GM21723 (cell line): Measurements from ENCODE around the gene TARDBP.
A peak's percentile ranks its signal among the peaks of the same experiment; 100 is the strongest.
"Not testable (repeated sequence)": the region's sequence is repeated elsewhere in the genome, so short reads cannot be mapped to it uniquely, and the experiment has no call there.

Experiments
- ATAC-seq: cut with Tn5 transposase; IDR thresholded peaks from one replicate; pipeline ENCODE4 v1.9.1; 2021; ENCODE audit warnings: mild to moderate bottlenecking, moderate library complexity; ENCODE audit not compliant: unreplicated experiment

The TARDBP gene

DNA sequence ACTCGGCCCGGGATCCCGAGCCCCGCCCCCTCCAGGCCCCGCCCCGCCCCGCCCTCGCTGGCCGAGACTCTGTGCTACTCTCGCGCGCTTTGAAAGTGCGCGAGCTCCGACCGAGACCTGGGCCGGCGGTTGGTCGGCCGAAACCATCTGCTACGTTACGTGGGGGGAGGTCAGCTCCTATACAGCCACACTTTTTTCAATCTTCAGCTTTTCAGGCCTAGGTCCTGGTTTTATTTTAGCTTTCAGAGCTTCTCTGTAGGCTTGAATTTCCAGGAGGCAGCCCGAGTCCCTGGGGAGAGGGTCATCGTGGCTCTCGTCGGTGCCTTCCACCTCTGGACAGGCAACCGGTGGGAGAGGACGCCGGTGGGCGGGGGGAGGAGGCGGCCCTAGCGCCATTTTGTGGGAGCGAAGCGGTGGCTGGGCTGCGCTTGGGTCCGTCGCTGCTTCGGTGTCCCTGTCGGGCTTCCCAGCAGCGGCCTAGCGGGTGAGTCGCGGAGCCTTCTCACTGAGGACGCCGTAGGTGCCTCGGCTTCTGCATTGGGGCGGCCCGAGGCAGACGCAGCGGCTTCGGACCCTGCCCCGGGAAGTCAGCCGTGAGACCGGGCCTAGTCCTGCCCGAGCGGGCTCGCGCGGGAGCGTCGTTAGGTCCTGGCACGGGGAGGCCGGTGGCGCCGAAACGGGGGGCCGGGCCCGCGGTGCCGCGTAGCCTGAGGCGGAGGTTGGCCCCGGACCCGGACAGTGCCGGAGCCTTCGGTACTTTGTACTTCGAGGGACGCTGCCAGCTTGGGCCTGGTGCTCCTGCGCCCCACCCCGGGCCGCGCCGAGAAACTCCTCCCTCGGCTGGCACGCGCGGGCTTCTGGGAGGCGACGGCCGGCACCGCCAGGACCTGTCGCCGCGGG, at the start of gene TARDBP:
TSS of gene TARDBP (plus strand) at position 395 of the 900 bp plus-strand sequence. CDS start 1,074 bp downstream, outside the sequence.
- ATAC-seq, result peak; percentile 88

DNA sequence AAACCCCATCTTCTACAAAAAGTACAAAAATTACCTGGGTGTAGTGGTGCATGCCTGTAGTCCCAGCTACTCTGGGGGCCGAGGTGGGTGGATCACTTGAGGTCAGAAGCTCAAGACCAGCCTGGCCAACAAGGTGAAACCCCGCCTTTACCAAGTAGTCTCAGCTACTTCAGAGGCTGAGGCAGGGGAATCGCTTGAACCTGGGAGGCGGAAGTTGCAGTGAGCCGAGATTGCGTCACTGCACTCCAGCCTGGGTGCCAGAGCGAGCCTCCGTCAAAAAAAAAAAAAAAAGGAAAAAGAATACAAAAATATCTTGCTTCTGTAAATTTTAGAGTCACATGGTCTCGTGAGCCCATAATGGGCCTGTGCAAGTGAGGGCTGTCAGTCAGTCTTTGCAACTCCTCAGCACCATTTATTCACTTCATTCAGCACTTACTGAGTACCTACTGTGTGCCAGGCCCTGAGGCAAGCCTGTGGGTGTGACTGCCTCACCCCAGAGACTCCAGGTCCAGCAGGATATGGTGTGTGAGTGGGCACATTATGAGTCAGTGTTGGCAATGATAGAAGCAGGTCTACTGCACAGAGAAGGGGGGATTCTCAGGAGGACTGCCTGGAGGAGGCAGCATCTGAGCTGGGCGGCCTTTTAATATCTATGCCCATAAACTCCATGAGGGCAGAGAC, 46.8 kb upstream of the TARDBP start:
- peak; percentile 51 for ATAC-seq

DNA sequence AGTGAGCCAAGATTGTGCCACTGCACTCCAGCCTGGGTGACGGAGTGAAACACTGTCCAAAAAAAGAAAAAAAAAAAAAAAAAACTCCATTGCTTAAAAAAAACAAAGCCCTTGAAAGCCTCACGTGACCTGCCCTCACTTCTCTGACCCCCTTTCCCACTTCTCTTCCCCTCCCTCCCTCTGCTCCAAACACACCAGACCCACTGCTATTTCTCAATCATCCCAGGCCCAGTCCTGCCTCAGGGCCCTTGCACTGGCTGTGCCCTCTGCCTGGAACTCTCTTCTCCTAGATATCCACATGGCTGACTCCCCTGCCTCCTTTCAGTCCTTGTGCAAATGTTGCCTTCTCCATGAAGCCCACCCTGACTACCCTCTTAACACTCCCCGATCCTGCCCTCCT, 45.4 kb upstream of the TARDBP start:
- ATAC-seq, result no peak

DNA sequence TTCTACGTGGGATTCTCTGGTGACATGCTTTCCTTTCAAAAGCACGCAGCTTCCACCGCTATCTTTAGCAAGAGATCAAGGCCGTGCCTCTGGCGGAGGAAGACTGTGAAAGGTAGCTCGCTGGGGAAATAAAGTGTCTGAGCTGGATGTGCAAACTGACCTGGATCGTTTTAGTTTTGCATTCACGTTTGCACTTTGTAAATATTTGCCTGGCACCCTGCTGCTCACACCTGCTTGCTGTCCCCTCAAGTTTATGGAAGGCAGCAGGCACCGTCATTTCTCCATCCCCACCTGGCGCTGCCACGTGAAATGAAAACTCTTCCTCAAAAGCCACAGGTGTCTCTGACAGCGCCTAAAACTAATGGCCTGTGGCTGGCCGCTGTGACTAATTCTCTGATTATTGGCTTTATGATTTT, 44.0 kb upstream of the TARDBP start:
- no peak for ATAC-seq

DNA sequence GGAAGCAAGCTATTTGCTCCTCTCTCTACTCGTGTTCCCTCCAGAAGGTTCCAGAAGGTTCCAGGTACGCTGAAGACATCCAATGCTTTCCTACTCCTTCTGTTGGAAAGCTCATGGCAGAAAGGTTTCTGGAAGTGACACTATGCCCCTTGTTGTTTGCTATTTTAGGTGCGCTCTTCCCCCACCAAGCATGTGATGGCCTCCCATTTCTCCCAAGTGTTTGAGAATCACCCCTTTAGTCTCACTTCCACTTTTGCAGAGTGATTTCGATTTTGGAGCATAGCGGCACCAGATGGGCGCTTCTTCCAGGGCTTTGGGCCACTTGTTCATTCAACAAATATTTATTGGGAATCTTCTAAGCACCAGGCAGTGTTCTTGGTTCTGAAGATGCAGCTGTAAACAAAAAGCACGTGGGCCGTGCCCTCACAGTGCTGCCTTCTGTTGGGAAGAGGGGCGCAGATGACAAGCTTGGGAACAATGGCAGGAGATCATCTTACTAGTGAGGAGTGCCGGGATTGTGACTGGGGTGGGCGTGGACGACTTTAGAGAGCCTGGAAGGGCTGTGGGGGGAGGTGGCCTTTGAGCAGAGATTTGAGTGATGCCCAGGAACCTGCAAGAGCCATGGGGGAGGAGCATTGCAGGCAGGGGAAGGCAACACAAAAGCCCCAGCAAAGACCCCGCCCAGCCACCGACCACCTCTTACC, 43.0 kb upstream of the TARDBP start:
- ATAC-seq, result no peak

DNA sequence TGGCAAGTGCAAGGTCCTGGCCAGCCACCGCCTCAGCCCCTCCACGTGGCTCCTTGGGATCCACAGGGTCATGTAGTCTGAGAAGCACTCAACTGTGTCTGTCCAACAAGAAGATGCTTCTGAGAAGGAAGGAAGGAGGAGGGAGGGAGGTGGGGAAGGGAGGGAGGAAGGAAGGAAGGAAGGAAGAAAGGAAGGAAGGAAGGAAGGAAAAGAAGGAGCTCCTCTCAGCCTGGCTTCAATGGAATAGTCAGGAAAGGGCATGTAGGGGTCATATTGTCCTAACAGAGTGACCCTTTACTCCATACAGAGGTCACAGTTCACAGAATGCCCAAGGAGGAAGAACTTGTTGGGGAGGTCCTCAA, 42.5 kb upstream of the TARDBP start:
- ATAC-seq, result no peak

DNA sequence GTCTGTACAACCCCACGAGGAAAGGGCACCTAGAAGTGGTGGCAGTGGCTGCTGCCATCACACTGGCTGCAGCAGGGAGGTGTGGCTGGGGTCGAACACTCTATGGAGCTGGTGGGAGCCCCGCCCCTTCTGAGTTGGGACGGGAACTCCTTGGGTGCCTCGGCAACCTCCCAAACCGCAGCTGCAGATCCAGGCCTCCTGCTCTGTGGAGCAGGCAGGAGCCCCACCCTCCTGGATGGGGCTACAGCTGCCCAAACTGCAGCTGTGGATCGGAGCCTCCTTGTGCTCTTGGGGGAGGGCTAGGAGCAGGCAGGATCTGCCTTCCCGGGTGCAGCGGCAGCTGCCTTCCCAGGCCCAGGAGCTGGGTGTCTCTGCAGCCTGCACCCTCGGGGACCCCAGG, 38.9 kb upstream of the TARDBP start:
- ATAC-seq, result no peak

DNA sequence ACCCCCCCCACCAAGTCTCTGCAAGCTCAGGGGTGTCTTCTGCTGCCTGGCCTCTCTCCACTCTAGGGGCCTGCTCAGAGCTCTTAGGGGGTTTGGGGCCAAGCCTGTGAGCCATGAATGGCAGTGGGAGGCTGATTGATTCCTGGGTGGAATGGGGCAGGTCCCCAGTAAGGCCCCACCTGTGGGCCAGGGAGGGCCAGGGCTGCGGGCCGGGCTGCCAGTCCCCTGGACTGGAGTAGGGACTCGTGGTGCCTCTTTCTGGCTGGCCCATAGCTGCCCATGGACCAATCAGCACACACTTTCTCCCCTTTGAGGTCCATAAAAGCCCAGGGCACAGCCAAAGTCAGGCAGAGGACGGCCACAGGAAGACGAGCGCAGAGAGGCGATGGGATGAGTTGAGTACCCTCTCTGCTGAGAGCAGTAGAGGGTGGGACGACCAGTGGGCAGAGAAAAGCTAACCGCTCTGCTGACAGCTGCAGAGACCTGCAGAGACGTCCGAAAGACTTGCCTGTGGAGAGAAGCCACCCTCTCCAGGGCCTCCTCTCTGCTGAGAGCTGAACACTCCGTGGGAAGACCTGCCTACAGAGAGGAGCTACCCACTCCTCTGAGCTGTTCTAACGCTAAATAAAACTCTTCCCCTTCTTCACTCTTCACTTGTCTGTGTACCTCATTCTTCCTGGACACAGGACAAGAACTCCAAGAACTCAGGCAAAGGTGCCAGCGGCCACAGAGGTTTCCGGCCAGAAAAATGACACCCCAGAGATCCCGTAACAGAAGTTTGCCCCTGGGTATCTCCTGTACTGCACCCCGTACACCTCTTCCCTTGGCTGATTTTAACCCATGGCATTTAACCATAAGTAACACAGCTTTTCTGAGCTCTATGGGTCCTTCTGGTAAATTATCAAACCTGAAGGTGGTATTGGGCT, 38.2 kb upstream of the TARDBP start:
- ATAC-seq, result no peak

DNA sequence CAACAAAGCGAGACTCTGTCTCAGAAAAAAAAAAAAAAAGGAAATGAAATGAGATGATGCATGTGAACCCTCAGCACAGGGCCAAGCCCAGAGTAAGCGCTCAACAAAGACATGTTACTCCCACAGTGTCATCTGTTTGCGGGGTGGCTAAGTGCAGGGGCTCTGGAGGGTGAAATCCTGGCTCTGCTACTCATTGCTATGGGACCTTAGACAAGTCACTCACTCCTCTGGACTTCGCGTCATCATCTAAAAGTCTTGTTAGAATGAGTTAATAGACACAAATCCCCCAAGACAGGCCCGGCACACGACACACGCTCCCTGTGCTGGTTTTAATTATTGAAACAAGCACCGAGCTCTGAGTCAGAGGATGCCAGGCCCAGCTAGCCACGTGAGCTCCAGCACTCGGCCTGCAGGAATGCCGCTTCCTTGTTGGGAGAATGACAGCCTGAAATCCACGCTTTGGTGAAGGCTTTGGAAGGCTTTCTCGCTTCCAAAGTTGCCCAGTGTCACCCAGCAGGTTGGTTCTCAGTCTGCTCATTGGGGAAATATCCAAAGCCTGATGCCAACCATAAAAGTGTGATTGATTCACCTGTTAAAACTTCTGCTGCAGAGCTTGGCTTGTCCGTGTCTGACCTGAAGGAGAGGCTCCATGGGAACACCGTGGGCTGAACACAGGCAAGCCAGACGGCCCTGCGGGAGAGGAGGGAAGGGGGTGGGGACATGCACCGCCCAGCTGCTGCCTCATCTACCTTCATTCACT, 36.7 kb upstream of the TARDBP start:
- no peak for ATAC-seq

DNA sequence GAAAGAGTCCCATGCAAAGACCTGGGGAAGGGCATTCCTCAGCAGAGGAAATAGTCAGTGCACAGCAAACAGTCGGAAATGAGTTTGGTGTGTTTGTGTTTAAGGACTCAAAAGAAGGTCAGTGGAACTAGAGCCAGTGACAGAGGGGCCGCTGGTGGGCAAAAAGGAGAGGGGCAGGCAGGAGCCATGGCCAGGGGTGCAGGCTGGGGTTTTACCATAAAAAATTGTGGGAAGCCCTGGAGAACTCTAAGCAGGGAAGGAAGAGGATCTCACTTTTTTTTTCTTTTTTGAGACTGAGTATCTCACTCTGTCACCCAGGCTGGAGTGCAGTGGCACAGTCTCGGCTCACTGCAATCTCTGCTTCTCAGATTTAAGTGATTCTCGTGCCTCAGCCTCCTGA, 33.7 kb upstream of the TARDBP start:
- no peak for ATAC-seq

DNA sequence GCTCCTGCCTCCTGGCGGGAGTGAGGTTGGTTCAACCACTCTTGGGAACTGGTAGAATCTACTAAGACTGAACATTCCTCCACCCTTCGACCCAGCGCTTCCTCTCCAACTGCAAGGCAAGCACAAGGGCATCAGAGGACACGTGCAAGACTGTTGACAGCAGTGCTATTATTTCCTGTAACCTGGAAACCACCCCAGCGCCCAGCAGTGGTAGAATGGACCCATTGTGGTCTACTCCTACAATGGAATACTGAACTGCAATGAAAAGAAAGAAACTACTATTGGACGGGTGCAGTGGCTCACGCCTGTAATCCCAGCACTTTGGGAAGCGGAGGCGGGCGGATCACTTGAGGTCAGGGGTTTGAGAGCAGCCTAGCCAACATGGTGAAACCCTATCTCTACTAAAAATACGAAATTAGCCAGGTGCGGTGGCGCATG, 33.0 kb upstream of the TARDBP start:
- no peak for ATAC-seq

DNA sequence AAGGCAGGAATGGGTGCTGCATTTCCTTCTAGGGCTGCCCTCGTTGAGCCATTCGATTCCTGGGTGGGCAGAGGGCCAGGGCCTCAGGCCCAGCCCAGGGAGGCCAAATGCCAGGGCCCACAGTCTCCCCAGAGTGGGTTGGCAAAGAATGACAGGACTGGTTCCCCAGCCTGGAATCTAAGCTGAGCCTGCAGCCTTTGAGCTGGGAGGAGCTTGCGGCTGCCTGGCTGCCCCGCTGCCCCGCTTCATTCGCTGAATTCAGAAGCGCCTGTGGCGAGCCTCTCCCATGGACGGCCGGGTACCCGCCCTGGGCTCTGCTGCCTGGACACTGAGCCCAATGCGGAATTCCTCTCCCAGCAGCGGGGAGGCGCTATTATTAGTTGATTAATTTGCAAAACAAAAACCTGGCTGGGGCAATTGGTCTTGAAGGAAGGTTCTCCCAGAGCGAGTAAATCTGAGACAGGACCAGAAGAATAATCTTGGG, 32.3 kb upstream of the TARDBP start:
- ATAC-seq, result no peak

DNA sequence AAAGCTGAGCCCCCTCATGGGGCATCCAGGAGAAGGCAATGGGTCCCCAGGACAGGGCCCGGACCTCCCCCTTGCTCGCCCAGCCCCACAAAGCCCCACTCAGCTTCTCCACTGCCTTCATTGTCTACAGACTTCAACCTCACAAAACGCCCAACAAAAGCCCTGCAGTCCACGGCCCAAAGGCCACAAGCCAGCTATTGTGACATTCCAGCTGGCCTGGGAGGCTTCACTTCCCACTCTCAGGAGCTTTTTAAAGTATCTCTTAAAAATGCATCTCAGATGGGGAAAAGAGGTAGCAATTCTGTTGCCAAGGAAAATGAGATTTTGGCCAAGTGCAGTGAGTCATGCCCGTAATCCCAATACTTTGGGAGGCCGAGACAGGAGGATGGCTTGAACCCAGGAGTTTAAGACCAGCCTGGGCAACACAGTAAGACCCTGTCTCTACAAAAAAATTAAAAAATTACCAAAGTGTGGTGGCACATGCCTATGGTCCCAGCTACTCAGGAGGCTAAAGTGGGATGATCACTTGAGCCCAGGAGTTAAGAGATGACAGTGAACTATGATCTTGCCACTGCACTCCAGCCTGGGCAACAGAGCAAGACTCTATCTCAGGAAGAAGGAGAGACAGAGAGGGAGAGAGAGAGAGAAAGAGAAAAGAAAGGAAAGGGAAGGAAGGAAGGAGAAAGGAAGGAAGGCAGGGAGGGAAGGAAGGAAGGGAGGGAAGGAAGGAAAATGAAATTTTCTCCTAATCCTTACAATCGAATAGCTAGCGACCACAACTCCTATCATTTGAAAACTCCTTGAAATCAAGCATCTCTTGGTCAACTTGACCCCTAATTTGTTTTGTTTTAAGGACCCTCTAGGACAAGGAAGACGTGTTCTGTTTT, 31.4 kb upstream of the TARDBP start:
- ATAC-seq, result no peak

DNA sequence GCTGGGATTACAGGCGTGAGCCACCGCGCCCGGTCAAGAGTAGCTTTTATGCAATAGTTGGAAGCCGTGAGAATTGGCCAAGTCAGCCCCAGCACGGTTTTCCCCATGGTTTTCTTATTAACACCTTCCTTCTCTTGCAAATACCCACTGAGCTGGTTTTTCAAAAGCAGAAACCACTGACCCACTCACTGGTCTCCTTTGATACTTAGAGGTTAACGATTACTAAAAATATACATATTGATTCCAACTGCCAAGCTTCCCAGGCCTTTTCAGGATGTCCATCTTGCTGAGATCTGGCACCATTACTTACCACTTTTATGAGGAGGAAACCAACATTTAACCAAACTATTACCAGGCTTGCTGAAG, 25.9 kb upstream of the TARDBP start:
- ATAC-seq, result peak; percentile 19

DNA sequence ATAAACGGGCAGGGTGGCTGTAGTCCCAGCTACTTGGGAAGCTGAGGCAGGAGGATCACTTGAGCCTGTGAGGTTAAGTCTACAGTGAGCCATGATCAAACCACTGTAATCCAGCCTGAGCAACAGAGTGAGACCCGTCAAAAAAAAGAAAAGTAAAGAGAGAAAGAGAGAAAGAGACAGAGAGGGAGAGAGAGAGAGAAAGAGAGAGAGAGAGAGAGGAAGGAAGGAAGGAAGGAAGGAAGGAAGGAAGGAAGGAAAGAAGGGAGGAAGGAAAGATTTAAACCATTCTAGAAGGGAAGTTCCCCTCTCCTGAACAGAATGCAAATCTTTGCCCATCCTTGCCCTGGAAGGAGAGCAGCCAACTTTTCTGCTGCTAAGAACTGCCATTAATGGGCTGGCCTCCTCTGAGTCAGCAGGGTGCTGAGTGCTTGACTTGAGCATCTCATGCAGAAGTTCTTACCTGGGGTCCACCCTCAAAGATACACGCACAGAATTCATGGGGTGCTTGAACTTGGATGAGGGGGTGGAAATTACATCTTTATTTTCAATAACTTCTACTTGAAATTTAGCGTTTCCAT, 24.5 kb upstream of the TARDBP start:
- no peak for ATAC-seq

DNA sequence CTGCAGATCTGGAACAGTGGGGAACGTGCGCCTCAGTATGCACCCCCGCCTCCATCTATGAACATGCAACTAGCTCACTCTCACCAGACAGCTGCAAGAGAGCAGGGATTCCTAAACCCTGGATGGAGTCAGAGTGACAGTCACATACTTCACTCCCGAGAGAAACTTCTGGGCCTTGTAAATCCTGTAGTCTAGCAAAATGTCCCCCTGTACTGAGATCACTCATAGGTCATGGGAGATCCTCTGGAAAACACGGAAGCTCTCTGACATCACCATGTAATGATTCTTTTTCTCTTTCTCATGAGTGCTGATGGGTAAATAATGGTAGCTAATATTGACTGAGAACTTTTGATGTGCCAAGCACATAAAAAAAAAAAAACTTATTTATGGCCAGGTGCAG, 23.4 kb upstream of the TARDBP start:
- no peak for ATAC-seq

DNA sequence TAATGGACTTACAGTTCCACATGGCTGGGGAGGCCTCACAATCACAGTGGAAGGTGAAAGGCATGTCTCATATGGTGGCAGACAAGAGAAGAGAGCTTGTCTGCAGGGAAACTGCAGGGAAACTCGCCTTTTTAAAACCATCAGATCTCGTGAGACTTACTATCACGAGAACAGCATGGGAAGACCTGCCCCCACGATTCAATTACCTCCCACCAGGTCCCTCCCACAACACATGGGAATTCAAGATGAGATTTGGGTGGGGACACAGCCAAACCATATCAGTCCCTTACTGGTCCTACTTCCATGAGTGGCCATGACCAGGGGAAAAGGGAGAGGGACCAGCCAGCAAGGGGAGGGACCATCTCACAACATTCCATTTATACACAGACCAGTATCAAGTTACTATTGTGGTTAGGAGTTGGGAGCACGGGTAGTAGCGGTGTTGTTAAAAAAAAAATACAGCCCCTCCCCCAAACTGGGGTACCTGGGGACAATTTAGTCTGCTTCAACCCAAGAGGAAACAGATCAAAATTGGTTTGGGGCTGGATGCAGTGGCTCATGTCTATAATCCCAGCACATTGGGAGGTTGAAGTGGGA, 22.4 kb upstream of the TARDBP start:
- ATAC-seq, result not testable (repeated sequence)

DNA sequence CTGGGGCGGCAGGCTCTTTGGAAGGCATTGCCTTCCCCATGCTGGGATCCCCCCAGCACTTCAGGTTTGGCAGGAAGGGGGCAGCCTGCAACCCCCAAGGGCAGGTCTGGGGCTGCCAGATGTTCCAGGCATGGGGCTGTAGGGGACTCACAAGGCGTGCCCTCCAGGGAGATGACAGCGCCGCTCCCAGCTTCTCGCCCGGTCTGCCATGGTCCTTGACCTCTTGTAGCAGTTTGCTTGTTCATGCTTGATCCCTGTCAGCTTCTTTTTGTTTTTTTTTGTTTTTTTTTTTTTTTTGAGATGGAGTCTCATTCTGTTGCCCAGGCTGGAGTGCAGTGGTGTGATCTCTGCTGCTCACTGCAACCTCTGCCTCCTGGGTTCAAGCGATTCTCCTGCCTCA, 21.6 kb upstream of the TARDBP start:
- no peak for ATAC-seq
